GM10266 (cell line): Measurements from ENCODE around the gene GATA5.

Experiments
- DNase-seq: peaks from one replicate; pipeline ENCODE4 v3.0.0; 2012; ENCODE audit errors: extremely low spot score
- CTCF ChIP-seq: IDR thresholded peaks from 2 replicates; pipeline ENCODE4 v1.5.1; 2012; ENCODE audit warnings: mild to moderate bottlenecking, low read depth; ENCODE audit not compliant: control insufficient read depth, insufficient read depth; ENCODE audit errors: missing control alignments

Gene GATA5

GRCh38 chr20:62425281-62426058 lies 50.3 kb downstream of the GATA5 start:
- DNase-seq, result no peak
- TF ChIP-seq CTCF, result no peak

GRCh38 chr20:62424249-62425107 lies 51.3 kb downstream of the GATA5 start:
- TF ChIP-seq CTCF, result no peak
- DNase-seq, result no peak

GRCh38 chr20:62423326-62423706 lies 52.5 kb downstream of the GATA5 start:
- no peak for TF ChIP-seq CTCF
- no peak for DNase-seq

GRCh38 chr20:62422636-62423325 lies 53.0 kb downstream of the GATA5 start:
- TF ChIP-seq CTCF, result no peak

GRCh38 chr20:62421716-62421990 lies 54.1 kb downstream of the GATA5 start:
- TF ChIP-seq CTCF, result no peak

More at GRCh38 chr20:62422636-62423325, 53.0 kb downstream of the GATA5 start:
- DNase-seq, result no peak

GRCh38 chr20:62420846-62421715 lies 54.7 kb downstream of the GATA5 start:
- DNase-seq, result no peak
- TF ChIP-seq CTCF, result no peak

More at GRCh38 chr20:62421716-62421990, 54.1 kb downstream of the GATA5 start:
- DNase-seq, result no peak
